GM12878 (cell line): Measurements from ENCODE around the gene CPT2. TPM values are rescaled to one million over a fixed set of nuclear protein-coding genes. Genes with fewer than 3 reads are reported as not detected.

Source experiments
- JUNB ChIP-seq: IDR thresholded peaks from 2 replicates; pipeline ENCODE4 v1.6.1; 2016; ENCODE audit warnings: antibody characterized with exemption, mild to moderate bottlenecking
- RAD21 ChIP-seq: IDR thresholded peaks from 2 replicates; pipeline ENCODE4 v1.6.1; 2011; ENCODE audit warnings: mild to moderate bottlenecking, low read depth, low read length, moderate library complexity; ENCODE audit not compliant: insufficient read depth
- SMC3 ChIP-seq: IDR thresholded peaks from 2 replicates; pipeline ENCODE4 v1.6.1; 2011; ENCODE audit warnings: low read length, improper control_type of control experiment, borderline replicate concordance
- SP1 ChIP-seq: IDR thresholded peaks from one replicate; pipeline ENCODE4 v1.6.1; 2011; ENCODE audit warnings: low read depth, low read length
- YY1 ChIP-seq: IDR thresholded peaks from 2 replicates; pipeline ENCODE4 v1.6.1; 2011; ENCODE audit warnings: low read depth, mild to moderate bottlenecking, low read length
- ZNF384 ChIP-seq: IDR thresholded peaks from 2 replicates; pipeline ENCODE4 v1.6.1; 2012; ENCODE audit warnings: low read depth, mild to moderate bottlenecking, low read length, improper control_type of control experiment, borderline replicate concordance
- polyA plus RNA-seq, 11 experiments: library from polyadenylated mRNA; depleted of rRNA in 4 of 11; unstranded in 6 of 11; stranded (reverse) in 5 of 11; fragments of >200 nt; fragmentation: Nextera tagmentation in 4 of 11; fragmentation: Illumina TruSeq in 1 of 11; extraction: Ambion mirVana in 4 of 11; extraction: Trizol in 1 of 11; gene quantifications; 1 replicate in 1 of 11; 2 replicates in 10 of 11; pipeline versions ENCODE4 v1.2.1 to v1.2.3, GENCODE V29; 2011 to 2016; ENCODE audit warnings: inconsistent platforms in 2 of 11, missing spikeins in 2 of 11, low read depth in 1 of 11
- total RNA-seq, 4 experiments: library from RNA; depleted of rRNA in 3 of 4; stranded (reverse); fragments of >200 nt in 3 of 4; fragmentation: Illumina TruSeq in 1 of 4; extraction: Trizol in 1 of 4; gene quantifications; 2 replicates each; pipeline versions ENCODE4 v1.2.1 to v1.2.3, GENCODE V29; 2013 to 2021
- TF ChIP-seq, protein P1 (sequence below): fragments of 450-650 bp; IDR thresholded peaks from 2 replicates; pipeline ENCODE4 v1.6.1; 2016; ENCODE audit warnings: mild to moderate bottlenecking
- TF ChIP-seq, protein P2 (sequence below): fragments of 150-350 bp; IDR thresholded peaks from 2 replicates; pipeline ENCODE4 v1.6.1; 2014; ENCODE audit warnings: mild to moderate bottlenecking, low read depth, low read length
- TF ChIP-seq, protein P3 (sequence below): IDR thresholded peaks from 2 replicates; pipeline ENCODE4 v1.6.1; 2012; ENCODE audit warnings: improper control_type of control experiment, low read depth, low read length; ENCODE audit not compliant: insufficient replicate concordance

The CPT2 gene
- total and polyA plus RNA-seq, 10 of the 15 experiments (the other 5 are each of a cell fraction or from before 2014, with no cell fraction given): 10.1 to 36.2 (median 26.3) TPM

DNA sequence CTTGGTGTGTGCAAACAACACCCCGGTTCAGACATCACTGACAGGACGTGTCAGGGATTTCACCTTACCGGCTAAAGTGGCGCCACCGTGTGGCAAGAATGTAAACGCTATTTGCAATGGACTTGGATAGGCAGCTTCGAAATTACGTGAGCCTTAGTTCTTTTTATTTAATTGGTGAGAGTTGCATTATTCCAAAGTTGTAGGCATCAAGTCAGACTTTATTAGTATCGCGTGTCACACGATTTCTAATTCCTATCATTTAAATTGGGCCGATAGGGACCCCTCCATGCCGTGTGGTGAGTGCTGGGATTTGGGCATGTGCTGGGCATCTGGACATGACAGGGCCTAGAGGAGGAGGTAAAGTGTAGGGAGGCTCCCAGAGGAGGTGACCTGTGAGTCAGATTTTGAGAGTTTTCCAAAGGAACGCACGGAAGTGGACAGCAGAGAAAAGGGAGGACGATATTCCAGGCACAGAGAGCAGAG, 14.5 kb upstream of the CPT2 start (continued):
- peak; percentile 62 for TF ChIP-seq RAD21
- TF ChIP-seq, protein P1, sequence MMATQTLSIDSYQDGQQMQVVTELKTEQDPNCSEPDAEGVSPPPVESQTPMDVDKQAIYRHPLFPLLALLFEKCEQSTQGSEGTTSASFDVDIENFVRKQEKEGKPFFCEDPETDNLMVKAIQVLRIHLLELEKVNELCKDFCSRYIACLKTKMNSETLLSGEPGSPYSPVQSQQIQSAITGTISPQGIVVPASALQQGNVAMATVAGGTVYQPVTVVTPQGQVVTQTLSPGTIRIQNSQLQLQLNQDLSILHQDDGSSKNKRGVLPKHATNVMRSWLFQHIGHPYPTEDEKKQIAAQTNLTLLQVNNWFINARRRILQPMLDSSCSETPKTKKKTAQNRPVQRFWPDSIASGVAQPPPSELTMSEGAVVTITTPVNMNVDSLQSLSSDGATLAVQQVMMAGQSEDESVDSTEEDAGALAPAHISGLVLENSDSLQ: peak; percentile 56
- TF ChIP-seq, protein P2, sequence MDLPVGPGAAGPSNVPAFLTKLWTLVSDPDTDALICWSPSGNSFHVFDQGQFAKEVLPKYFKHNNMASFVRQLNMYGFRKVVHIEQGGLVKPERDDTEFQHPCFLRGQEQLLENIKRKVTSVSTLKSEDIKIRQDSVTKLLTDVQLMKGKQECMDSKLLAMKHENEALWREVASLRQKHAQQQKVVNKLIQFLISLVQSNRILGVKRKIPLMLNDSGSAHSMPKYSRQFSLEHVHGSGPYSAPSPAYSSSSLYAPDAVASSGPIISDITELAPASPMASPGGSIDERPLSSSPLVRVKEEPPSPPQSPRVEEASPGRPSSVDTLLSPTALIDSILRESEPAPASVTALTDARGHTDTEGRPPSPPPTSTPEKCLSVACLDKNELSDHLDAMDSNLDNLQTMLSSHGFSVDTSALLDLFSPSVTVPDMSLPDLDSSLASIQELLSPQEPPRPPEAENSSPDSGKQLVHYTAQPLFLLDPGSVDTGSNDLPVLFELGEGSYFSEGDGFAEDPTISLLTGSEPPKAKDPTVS: no peak
- TF ChIP-seq SP1: no peak
- TF ChIP-seq ZNF384: no peak
- no peak for TF ChIP-seq JUNB
- peak; percentile 45; the same call in 1 of the 2 replicates for TF ChIP-seq YY1
- peak; percentile 68; the same call in 1 of the 2 replicates for TF ChIP-seq SMC3
- TF ChIP-seq, protein P3, sequence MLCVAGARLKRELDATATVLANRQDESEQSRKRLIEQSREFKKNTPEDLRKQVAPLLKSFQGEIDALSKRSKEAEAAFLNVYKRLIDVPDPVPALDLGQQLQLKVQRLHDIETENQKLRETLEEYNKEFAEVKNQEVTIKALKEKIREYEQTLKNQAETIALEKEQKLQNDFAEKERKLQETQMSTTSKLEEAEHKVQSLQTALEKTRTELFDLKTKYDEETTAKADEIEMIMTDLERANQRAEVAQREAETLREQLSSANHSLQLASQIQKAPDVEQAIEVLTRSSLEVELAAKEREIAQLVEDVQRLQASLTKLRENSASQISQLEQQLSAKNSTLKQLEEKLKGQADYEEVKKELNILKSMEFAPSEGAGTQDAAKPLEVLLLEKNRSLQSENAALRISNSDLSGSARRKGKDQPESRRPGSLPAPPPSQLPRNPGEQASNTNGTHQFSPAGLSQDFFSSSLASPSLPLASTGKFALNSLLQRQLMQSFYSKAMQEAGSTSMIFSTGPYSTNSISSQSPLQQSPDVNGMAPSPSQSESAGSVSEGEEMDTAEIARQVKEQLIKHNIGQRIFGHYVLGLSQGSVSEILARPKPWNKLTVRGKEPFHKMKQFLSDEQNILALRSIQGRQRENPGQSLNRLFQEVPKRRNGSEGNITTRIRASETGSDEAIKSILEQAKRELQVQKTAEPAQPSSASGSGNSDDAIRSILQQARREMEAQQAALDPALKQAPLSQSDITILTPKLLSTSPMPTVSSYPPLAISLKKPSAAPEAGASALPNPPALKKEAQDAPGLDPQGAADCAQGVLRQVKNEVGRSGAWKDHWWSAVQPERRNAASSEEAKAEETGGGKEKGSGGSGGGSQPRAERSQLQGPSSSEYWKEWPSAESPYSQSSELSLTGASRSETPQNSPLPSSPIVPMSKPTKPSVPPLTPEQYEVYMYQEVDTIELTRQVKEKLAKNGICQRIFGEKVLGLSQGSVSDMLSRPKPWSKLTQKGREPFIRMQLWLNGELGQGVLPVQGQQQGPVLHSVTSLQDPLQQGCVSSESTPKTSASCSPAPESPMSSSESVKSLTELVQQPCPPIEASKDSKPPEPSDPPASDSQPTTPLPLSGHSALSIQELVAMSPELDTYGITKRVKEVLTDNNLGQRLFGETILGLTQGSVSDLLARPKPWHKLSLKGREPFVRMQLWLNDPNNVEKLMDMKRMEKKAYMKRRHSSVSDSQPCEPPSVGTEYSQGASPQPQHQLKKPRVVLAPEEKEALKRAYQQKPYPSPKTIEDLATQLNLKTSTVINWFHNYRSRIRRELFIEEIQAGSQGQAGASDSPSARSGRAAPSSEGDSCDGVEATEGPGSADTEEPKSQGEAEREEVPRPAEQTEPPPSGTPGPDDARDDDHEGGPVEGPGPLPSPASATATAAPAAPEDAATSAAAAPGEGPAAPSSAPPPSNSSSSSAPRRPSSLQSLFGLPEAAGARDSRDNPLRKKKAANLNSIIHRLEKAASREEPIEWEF: no peak
